HG02840 (cell line): Measurements from ENCODE around the gene PHF23.
"Not testable (repeated sequence)": the region's sequence is repeated elsewhere in the genome, so short reads cannot be mapped to it uniquely, and the experiment has no call there.

Experiments used
- ATAC-seq: cut with Tn5 transposase; IDR thresholded peaks from one replicate; pipeline ENCODE4 v1.9.1; 2021; ENCODE audit warnings: mild to moderate bottlenecking, moderate library complexity, moderate number of reproducible peaks; ENCODE audit not compliant: unreplicated experiment, low FRiP score

Gene PHF23

DNA sequence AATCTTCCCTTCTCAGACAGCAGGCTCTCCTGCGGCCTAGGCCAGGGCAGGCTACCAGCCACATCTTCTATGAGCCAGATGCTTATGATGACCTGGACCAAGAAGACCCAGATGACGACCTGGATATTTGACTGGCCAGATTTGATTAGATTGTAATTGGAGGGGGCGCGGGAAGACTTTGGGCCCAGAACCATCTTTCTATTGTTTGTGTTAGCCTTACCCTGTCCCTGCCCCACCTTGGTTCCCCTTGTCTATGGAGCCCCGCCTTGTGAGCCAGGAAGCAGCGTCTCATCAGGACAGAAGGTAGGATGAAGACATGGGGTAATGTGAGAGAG is 20.3 kb upstream of the PHF23 start:
- ATAC-seq: no peak

GRCh38 chr17:7258731-7259554 is 19.7 kb upstream of the PHF23 start:
- no peak for ATAC-seq

- no peak for ATAC-seq
Measured at GRCh38 chr17:7256766-7257456, 17.7 kb upstream of the PHF23 start.

GRCh38 chr17:7254511-7254910 is 15.3 kb upstream of the PHF23 start:
- no peak for ATAC-seq

GRCh38 chr17:7253082-7253481 is 13.8 kb upstream of the PHF23 start:
- no peak for ATAC-seq

- peak; percentile 60 for ATAC-seq
Measured at GRCh38 chr17:7252176-7253043, 13.2 kb upstream of the PHF23 start, which contains the start of gene ELP5. Gene ELP5 (plus strand): TSS chr17:7252215. CDS start chr17:7252551, 336 bp downstream.

GRCh38 chr17:7251661-7252175 is 12.5 kb upstream of the PHF23 start, which contains the start of gene CTDNEP1:
Gene CTDNEP1 (minus strand): TSS chr17:7251734. CDS start chr17:7251296, 438 bp downstream.
- peak; percentile 81 for ATAC-seq

GRCh38 chr17:7250695-7251627 is 11.7 kb upstream of the PHF23 start:
- ATAC-seq: no peak

DNA sequence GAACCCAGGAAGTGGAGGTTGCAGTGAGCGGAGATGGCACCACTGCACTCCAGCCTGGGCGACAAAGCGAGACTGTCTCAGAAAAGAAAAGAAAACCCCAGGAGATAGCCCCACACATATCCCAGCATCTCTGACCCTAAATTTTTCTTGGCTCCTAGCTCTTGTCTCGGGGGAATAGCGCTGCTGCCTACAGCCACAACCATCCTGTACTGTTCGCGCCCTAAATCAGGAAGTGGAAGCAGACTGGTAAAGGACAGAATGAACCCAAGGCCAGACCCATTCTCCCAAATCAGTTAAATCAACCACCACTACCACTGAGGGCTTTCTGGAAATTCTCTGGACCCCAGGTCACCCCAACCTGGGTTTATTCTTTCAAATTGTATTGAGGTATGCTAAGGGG is 10.6 kb upstream of the PHF23 start:
- no peak for ATAC-seq

DNA sequence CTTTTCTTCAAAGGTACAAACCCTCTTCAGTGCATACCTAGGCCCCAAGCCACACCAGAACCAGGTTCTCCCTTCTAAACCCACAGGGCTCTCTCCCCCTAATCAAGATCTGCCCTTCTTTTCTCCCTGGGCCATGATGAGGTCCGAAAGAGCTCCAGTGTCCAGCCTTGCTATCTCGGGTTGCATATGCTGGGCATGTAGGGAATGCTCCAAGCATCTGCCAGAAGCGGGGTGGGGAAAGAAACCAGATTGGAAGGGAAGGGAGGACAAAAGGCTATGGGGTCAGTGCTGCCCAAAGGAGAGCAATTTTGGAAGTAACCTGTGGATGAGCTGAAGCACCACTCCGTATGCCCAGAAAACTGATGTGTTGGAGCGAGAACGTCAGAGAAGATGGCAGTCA is 10.0 kb upstream of the PHF23 start:
- no peak for ATAC-seq

DNA sequence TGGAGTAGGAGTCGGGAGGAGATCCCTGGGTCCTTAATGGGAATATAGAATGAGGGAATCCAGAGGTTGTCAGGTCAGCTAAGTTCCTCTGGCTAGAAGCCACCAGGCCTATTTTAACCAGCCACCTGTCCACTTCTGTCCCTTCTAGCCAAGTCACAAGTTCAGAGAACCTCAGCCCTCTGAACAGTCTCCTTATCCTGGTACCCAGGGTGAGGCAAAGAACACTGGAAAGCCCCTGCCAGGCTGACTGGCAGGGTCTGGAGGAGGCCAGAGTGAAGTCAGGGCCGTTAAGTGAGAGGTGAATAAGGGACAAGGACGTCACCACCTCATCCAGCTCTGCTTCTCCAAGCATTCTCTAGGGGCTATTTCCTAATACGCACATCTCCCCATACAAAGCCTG is 9.5 kb upstream of the PHF23 start:
- ATAC-seq: no peak

DNA sequence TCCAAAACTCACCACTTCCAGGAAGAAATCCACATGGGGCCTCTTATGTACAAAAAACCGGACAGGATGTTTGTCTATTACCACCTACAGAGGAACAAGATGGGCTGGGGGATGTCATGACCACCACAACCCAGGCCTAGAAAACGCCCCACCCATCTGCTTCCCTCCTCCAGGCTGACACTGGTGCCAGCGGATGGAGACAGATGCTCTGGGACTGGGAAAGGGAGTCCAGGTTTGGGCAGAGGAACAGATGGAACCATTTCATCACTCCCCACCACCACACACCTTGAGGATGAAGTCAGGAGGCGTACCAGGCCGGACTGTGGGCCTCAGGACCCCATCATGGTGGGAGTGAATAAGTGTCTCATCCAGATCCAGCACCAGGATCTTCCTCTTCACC is 7.5 kb upstream of the PHF23 start:
- ATAC-seq: no peak

GRCh38 chr17:7243838-7244237 is 4.6 kb upstream of the PHF23 start:
- not testable (repeated sequence) for ATAC-seq

DNA sequence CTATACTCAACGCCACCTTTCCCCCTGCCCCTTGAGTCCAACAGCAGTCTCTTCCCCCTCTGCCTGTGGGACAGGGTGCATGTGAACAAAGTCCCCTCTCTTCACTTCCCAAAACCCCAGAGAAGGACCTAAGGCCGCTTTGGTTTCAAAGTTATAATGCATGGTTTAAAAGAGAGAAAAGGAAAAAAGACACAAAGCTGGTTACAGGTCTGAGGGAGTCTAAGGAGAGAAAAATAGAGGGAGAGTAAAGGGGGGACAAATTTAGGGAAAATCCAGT is 4.1 kb upstream of the PHF23 start:
- no peak for ATAC-seq

DNA sequence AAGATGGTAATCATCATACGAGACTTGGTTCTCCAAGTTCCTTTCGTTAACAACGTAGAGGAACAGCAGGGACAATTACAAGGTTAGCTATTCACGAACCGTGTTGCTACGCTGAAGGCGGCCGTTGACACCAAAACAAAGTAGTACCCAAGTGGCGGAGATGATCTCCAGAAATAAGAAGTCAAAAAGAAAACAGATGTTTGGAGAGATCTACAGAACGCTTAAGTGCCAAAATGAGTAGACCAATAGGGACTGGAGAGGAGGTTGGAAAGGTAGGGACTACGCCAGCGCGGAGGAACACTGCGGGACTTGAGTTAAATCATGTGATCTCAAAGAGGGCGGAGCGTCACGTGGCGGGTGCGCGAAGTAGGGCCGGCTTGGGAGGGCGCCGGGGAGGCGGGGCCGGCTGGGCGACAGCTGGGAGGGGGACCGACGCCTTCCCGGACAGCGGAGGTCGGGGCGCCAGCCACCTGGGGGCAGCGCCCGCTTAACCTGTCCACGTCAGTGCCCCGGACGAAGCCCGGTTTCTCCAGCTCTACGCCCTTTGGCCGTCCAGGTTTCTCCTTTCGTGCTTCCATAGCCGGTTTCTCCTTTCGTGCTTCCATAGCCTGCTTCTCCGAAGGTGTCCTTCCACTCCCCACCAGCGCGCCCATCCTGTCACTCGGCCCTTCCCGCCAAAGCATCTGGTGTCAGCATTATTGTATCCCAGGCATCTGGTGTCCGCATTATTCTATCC is 3.6 kb upstream of the PHF23 start:
- ATAC-seq: peak; percentile 62

GRCh38 chr17:7241783-7242716 is 2.8 kb upstream of the PHF23 start, which contains the start of gene GABARAP:
Gene GABARAP (minus strand): TSS chr17:7242449. CDS start chr17:7242330, 119 bp downstream.
- ATAC-seq: peak; percentile 41

- ATAC-seq: no peak
Measured at GRCh38 chr17:7241090-7241733, 2.0 kb upstream of the PHF23 start.
